T-helper 2 cell treated with Interferon-gamma antibody and Interleukin-4, amounts not matched to agents 5 μg/mL and 100 μg/mL, for 36 hours (primary cell): Measurements from ENCODE around the gene SEC23IP.

Experiments
- DNase-seq: peaks from one replicate; pipeline ENCODE4 v3.0.0; 2021; ENCODE audit warnings: low spot score
- H3K27ac Mint-ChIP-seq: one replicate; pipeline ENCODE4 v1.8.0; 2021; ENCODE audit warnings: mild to moderate bottlenecking, mixed read lengths
- H3K27me3 Mint-ChIP-seq: one replicate; pipeline ENCODE4 v1.8.0; 2021; ENCODE audit warnings: low read depth, mixed read lengths
- H3K36me3 Mint-ChIP-seq: one replicate; pipeline ENCODE4 v1.8.0; 2021; ENCODE audit warnings: low read depth, mixed read lengths
- H3K4me1 Mint-ChIP-seq: one replicate; pipeline ENCODE4 v1.8.0; 2021; ENCODE audit warnings: low read depth, mixed read lengths
- H3K4me3 Mint-ChIP-seq: one replicate; pipeline ENCODE4 v1.8.0; 2022; ENCODE audit warnings: mild to moderate bottlenecking, moderate library complexity, mixed read lengths
- H3K9me3 Mint-ChIP-seq: one replicate; pipeline ENCODE4 v1.8.0; 2021; ENCODE audit warnings: mixed read lengths

SEC23IP gene

GRCh38 chr10:119932631-119933030 lies 40.1 kb downstream of the SEC23IP start:
- DNase-seq, result no peak
- no peaks in the 10 kb centered on the region for H3K27me3 Mint-ChIP-seq
- H3K9me3 Mint-ChIP-seq, result no peaks in the 10 kb centered on the region
- peaks cover 42% of the 10 kb centered on the region for H3K36me3 Mint-ChIP-seq
- no peak overlapping the region for H3K4me3 Mint-ChIP-seq
- H3K27ac Mint-ChIP-seq, result no peak overlapping the region
- H3K4me1 Mint-ChIP-seq, result peaks cover under 1% of the 10 kb centered on the region

GRCh38 chr10:119933179-119933578 lies 40.6 kb downstream of the SEC23IP start:
- no peaks in the 10 kb centered on the region for H3K9me3 Mint-ChIP-seq
- H3K27me3 Mint-ChIP-seq, result no peaks in the 10 kb centered on the region
- no peak overlapping the region for H3K4me3 Mint-ChIP-seq
- no peak overlapping the region for H3K27ac Mint-ChIP-seq
- H3K4me1 Mint-ChIP-seq, result peaks cover 3% of the 10 kb centered on the region
- no peak for DNase-seq
- peaks cover 41% of the 10 kb centered on the region for H3K36me3 Mint-ChIP-seq

- no peak for DNase-seq
- Mint-ChIP-seq H3K4me1 (peaks cover 3% of the 10 kb centered on the region), H3K36me3 (peaks cover 29% of the 10 kb centered on the region), H3K27ac (no peak overlapping the region), H3K27me3 (no peaks in the 10 kb centered on the region), H3K9me3 (no peaks in the 10 kb centered on the region), H3K4me3 (no peak overlapping the region)
Observed at GRCh38 chr10:119940487-119940886, 48.0 kb downstream of the SEC23IP start.

GRCh38 chr10:119942973-119943372 lies 50.4 kb downstream of the SEC23IP start:
- Mint-ChIP-seq H3K36me3 (peaks cover 24% of the 10 kb centered on the region), H3K4me3 (no peak overlapping the region), H3K27ac (no peak overlapping the region), H3K9me3 (no peaks in the 10 kb centered on the region), H3K27me3 (no peaks in the 10 kb centered on the region), H3K4me1 (no peaks in the 10 kb centered on the region)
- DNase-seq, result no peak

GRCh38 chr10:119945805-119946204 lies 53.3 kb downstream of the SEC23IP start:
- no peaks in the 10 kb centered on the region for H3K27me3 Mint-ChIP-seq
- H3K27ac Mint-ChIP-seq, result no peak overlapping the region
- no peaks in the 10 kb centered on the region for H3K4me1 Mint-ChIP-seq
- no peak overlapping the region for H3K4me3 Mint-ChIP-seq
- DNase-seq, result no peak
- H3K36me3 Mint-ChIP-seq, result peaks cover 11% of the 10 kb centered on the region
- no peaks in the 10 kb centered on the region for H3K9me3 Mint-ChIP-seq

GRCh38 chr10:119947300-119947699 lies 54.8 kb downstream of the SEC23IP start:
- Mint-ChIP-seq H3K4me3 (no peak overlapping the region), H3K27ac (no peak overlapping the region), H3K4me1 (no peaks in the 10 kb centered on the region), H3K27me3 (no peaks in the 10 kb centered on the region), H3K9me3 (no peaks in the 10 kb centered on the region), H3K36me3 (peaks cover 4% of the 10 kb centered on the region)
- DNase-seq, result no peak

- Mint-ChIP-seq H3K9me3 (no peaks in the 10 kb centered on the region), H3K27me3 (no peaks in the 10 kb centered on the region), H3K4me1 (no peaks in the 10 kb centered on the region), H3K27ac (no peak overlapping the region), H3K4me3 (no peak overlapping the region), H3K36me3 (no peaks in the 10 kb centered on the region)
- DNase-seq, result no peak
Observed at GRCh38 chr10:119957451-119957850, 64.9 kb downstream of the SEC23IP start.

- Mint-ChIP-seq H3K4me1 (no peaks in the 10 kb centered on the region), H3K27me3 (peaks cover 4% of the 10 kb centered on the region), H3K36me3 (no peaks in the 10 kb centered on the region), H3K4me3 (no peak overlapping the region), H3K27ac (no peak overlapping the region), H3K9me3 (peaks cover 13% of the 10 kb centered on the region)
- DNase-seq, result no peak
Observed at GRCh38 chr10:119962837-119963236, 70.3 kb downstream of the SEC23IP start.

GRCh38 chr10:119967066-119967465 lies 74.5 kb downstream of the SEC23IP start:
- Mint-ChIP-seq H3K4me1 (no peaks in the 10 kb centered on the region), H3K36me3 (no peaks in the 10 kb centered on the region), H3K9me3 (peaks cover 16% of the 10 kb centered on the region), H3K27me3 (peaks cover 6% of the 10 kb centered on the region), H3K27ac (no peak overlapping the region), H3K4me3 (no peak overlapping the region)
- DNase-seq, result no peak

- Mint-ChIP-seq H3K4me3 (no peak overlapping the region), H3K4me1 (no peaks in the 10 kb centered on the region), H3K9me3 (peaks cover 16% of the 10 kb centered on the region), H3K36me3 (no peaks in the 10 kb centered on the region), H3K27ac (no peak overlapping the region), H3K27me3 (peaks cover 2% of the 10 kb centered on the region)
- no peak for DNase-seq
Observed at GRCh38 chr10:119969609-119970008, 77.1 kb downstream of the SEC23IP start.

- DNase-seq, result no peak
- Mint-ChIP-seq H3K36me3 (no peaks in the 10 kb centered on the region), H3K27ac (no peak overlapping the region), H3K4me3 (no peak overlapping the region), H3K4me1 (no peaks in the 10 kb centered on the region), H3K27me3 (peaks cover 2% of the 10 kb centered on the region), H3K9me3 (peaks cover 16% of the 10 kb centered on the region)
Observed at GRCh38 chr10:119970107-119970506, 77.6 kb downstream of the SEC23IP start.

GRCh38 chr10:119970963-119971362 lies 78.4 kb downstream of the SEC23IP start:
- Mint-ChIP-seq H3K27ac (no peak overlapping the region), H3K27me3 (peaks cover 2% of the 10 kb centered on the region), H3K4me1 (no peaks in the 10 kb centered on the region), H3K4me3 (no peak overlapping the region), H3K9me3 (peaks cover 16% of the 10 kb centered on the region), H3K36me3 (no peaks in the 10 kb centered on the region)
- no peak for DNase-seq

- Mint-ChIP-seq H3K27ac (no peak overlapping the region), H3K27me3 (peaks cover 2% of the 10 kb centered on the region), H3K36me3 (no peaks in the 10 kb centered on the region), H3K4me3 (no peak overlapping the region), H3K4me1 (no peaks in the 10 kb centered on the region), H3K9me3 (no peaks in the 10 kb centered on the region)
- DNase-seq, result no peak
Observed at GRCh38 chr10:119973281-119973680, 80.8 kb downstream of the SEC23IP start.

GRCh38 chr10:119976421-119976820 lies 83.9 kb downstream of the SEC23IP start:
- Mint-ChIP-seq H3K27me3 (peaks cover 4% of the 10 kb centered on the region), H3K4me1 (no peaks in the 10 kb centered on the region), H3K27ac (no peak overlapping the region), H3K4me3 (no peak overlapping the region), H3K9me3 (no peaks in the 10 kb centered on the region), H3K36me3 (no peaks in the 10 kb centered on the region)
- no peak for DNase-seq

GRCh38 chr10:119980956-119981750 lies 88.6 kb downstream of the SEC23IP start:
- DNase-seq, result no peak
- Mint-ChIP-seq H3K36me3 (no peaks in the 10 kb centered on the region), H3K27me3 (peaks cover 4% of the 10 kb centered on the region), H3K9me3 (no peaks in the 10 kb centered on the region), H3K27ac (no peak overlapping the region), H3K4me1 (no peaks in the 10 kb centered on the region), H3K4me3 (no peak overlapping the region)
